ENCODE results near the gene DIPK1B. TPM values are rescaled to one million over a fixed set of nuclear protein-coding genes. Genes with fewer than 3 reads are reported as not detected.

Gene DIPK1B
- total RNA-seq, 4 donors from 2014 or later = 7.1 to 13.5 (median 9.5) TPM

DNA sequence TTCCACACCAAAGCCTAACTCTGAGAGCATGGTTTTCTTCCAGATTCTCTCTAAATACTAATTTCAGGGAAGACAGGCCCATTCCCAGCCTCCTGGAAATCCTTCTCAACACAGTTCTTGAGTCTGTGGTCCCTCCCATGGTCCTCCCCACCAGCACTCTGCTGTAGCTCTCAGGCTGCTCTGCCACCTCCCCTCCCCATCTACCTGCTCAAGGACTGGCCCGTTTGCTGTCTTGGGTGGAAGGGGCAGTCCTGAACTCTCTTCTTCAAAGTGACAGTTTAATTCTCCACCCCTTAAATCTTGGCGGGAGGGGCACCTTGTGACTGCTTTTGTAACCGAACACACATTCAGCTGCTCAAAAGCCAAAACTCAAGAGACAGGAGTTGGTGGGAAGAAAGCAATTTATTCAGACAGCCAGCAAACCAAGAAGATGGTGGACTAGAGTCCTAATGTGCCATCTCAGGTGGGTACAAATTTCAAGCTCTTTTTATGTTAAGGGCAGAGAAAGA, 59.6 kb downstream of the DIPK1B start:
- no peak for DNase-seq (ENCODE audit: low spot score in 2 of 2)
- no peak overlapping the region for H3K4me3 ChIP-seq (ENCODE audit: low read depth, poor library complexity, severe bottlenecking)
- WGBS, 2 donors = 61 to 65% methylated on average over 3 of the region's 3 CpGs
- intact Hi-C loops (cut with DNase I; ENCODE audit: low total_unique reads) = no loop called here
- TF ChIP-seq, protein P1, sequence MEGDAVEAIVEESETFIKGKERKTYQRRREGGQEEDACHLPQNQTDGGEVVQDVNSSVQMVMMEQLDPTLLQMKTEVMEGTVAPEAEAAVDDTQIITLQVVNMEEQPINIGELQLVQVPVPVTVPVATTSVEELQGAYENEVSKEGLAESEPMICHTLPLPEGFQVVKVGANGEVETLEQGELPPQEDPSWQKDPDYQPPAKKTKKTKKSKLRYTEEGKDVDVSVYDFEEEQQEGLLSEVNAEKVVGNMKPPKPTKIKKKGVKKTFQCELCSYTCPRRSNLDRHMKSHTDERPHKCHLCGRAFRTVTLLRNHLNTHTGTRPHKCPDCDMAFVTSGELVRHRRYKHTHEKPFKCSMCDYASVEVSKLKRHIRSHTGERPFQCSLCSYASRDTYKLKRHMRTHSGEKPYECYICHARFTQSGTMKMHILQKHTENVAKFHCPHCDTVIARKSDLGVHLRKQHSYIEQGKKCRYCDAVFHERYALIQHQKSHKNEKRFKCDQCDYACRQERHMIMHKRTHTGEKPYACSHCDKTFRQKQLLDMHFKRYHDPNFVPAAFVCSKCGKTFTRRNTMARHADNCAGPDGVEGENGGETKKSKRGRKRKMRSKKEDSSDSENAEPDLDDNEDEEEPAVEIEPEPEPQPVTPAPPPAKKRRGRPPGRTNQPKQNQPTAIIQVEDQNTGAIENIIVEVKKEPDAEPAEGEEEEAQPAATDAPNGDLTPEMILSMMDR (IDR thresholded peaks at IDR 0.05) = no peak
- TF ChIP-seq POLR2A (IDR thresholded peaks at IDR 0.05) = no peak

DNA sequence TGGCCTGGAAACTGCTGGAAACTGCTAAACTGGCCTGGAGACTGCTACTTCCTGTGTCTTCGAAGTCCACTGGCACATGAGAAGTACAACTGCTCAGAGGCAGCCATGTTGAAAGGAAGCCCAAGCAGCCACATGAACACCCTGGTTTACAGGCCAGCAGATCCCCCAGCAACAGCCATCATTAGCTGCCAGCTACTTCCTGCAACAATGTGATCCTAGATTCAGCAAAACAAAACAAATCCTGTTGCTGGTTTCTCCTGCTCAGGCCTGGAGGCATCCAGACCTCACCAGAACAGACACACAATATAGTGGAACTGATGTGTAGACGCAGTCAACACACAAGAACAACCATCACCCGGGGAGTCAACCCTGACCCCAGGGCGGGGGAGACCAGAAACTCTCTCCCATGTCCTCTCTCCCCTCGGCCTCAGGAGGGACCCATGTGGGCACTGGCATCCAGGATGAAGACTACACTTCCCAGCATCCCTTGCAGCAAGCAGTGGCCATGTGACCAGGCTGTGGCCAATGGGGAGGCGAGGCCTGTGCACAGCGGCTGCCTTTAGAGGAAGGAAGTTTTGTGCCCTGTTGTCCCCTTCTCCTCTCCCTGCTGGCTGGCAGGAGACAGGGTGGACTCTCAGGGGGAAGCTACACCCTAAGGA, 61.1 kb downstream of the DIPK1B start:
- TF ChIP-seq, protein P1 (IDR thresholded peaks at IDR 0.05) = no peak
- TF ChIP-seq POLR2A (IDR thresholded peaks at IDR 0.05) = no peak
- H3K4me3 ChIP-seq (ENCODE audit: low read depth, poor library complexity, severe bottlenecking) = no peak overlapping the region
- intact Hi-C loops (cut with DNase I; ENCODE audit: low total_unique reads) = no loop called here
- DNase-seq (ENCODE audit: low spot score in 2 of 2) = no peak
- 77 to 88% methylated on average over 7 of the region's 7 CpGs for WGBS, 2 donors

MicroRNA genes within 50 kb of the gene (microRNA counts, 767-probe panel; counts per million panel counts)
- microRNA hsa-miR-126-3p = 17,287 to 19,593 counts per million in 2 donors

Small RNAs within 50 kb of the gene (microRNA-seq; reads per million reads assigned to microRNA genes)
- 57,531 to 74,084 reads per million in 2 donors for gene MIR126 (ENCODE audit: borderline number of aligned reads in 1 of 2, borderline replicate concordance in 2 of 2)
- 0 reads per million in 2 donors for gene MIR6722 (ENCODE audit: borderline number of aligned reads in 1 of 2, borderline replicate concordance in 2 of 2)

Other genes starting within 250 kb of the DIPK1B start
- gene SEC16A, start 229.5 kb upstream of the DIPK1B start, total RNA-seq = 10 to 100 TPM; 58.4 to 77.8 (median 58.5) TPM
- gene NOTCH1, start 166.5 kb upstream of the DIPK1B start, total RNA-seq = 10 to 100 TPM; 79.7 to 95.3 (median 82.8) TPM
- gene EGFL7, start 49.7 kb upstream of the DIPK1B start, total RNA-seq = 10 to 100 TPM; 27.8 to 62.2 (median 46.2) TPM
- gene AGPAT2, start 25.1 kb upstream of the DIPK1B start, total RNA-seq = 10 to 100 TPM; 52.4 to 77.7 (median 63.5) TPM
- 1 to 10 TPM in 2 of 4 donors, under 1 TPM in 1, not detected in 1; 0.61 to 5.7 (median 1.7) TPM for gene LCN10, start 30.4 kb downstream of the DIPK1B start, total RNA-seq
- gene LCN6, start 36.0 kb downstream of the DIPK1B start, total RNA-seq = 1 to 10 TPM in 2 of 4 donors, not detected in 2; 6.3 to 7.3 TPM
- gene LCN8, start 45.7 kb downstream of the DIPK1B start, total RNA-seq = not detected
- not detected for gene LCN15, start 51.9 kb downstream of the DIPK1B start, total RNA-seq
- 100 to 1,000 TPM in 2 of 4 donors, 10 to 100 TPM in 2; 67.7 to 120 (median 91.3) TPM for gene TMEM141, start 78.8 kb downstream of the DIPK1B start, total RNA-seq
- 1 to 10 TPM in 3 of 4 donors, under 1 TPM in 1; 0.37 to 9.1 (median 2.0) TPM for gene CCDC183, start 83.8 kb downstream of the DIPK1B start, total RNA-seq
- gene RABL6, start 95.4 kb downstream of the DIPK1B start, total RNA-seq = 10 to 100 TPM; 47.8 to 75.1 (median 55.5) TPM
- 1 to 10 TPM; 1.4 to 2.9 (median 1.6) TPM for gene AJM1, start 129.9 kb downstream of the DIPK1B start, total RNA-seq
- 10 to 100 TPM; 22.0 to 60.4 (median 48.7) TPM for gene PHPT1, start 136.8 kb downstream of the DIPK1B start, total RNA-seq
- 1 to 10 TPM in 3 of 4 donors, under 1 TPM in 1; 0.89 to 1.4 (median 1.4) TPM for gene MAMDC4, start 139.8 kb downstream of the DIPK1B start, total RNA-seq
- gene EDF1, start 153.7 kb downstream of the DIPK1B start, total RNA-seq = 100 to 1,000 TPM; 354 to 399 (median 376) TPM
- 10 to 100 TPM; 13.2 to 16.7 (median 15.8) TPM for gene TRAF2, start 173.9 kb downstream of the DIPK1B start, total RNA-seq
- 100 to 1,000 TPM; 145 to 182 (median 154) TPM for gene FBXW5, start 232.2 kb downstream of the DIPK1B start, total RNA-seq
- not detected for gene C8G, start 232.7 kb downstream of the DIPK1B start, total RNA-seq
- not detected for gene LCN12, start 239.7 kb downstream of the DIPK1B start, total RNA-seq